SJCRH30 (cell line): Measurements from ENCODE around the gene TOR4A. TPM values are rescaled to one million over a fixed set of nuclear protein-coding genes. Genes with fewer than 3 reads are reported as not detected.

ENCODE experiments used
- DNase-seq, 2 experiments: peaks; one replicate each; pipeline ENCODE4 v3.0.0-alpha.2; 2015 to 2020
- H3K27ac ChIP-seq: fragments of 250-450 bp; sonication (Bioruptor Pico); 2 replicates; pipeline ENCODE4 v1.5.1; 2020; ENCODE audit warnings: mild to moderate bottlenecking, moderate library complexity
- H3K27me3 ChIP-seq: fragments of 250-450 bp; sonication (Bioruptor Pico); 2 replicates; pipeline ENCODE4 v1.5.1; 2020; ENCODE audit warnings: mild to moderate bottlenecking, moderate library complexity
- H3K36me3 ChIP-seq: fragments of 250-450 bp; sonication (Bioruptor Pico); 2 replicates; pipeline ENCODE4 v1.5.1; 2020; ENCODE audit warnings: mild to moderate bottlenecking, moderate library complexity
- H3K4me1 ChIP-seq: fragments of 250-450 bp; sonication (Bioruptor Pico); 2 replicates; pipeline ENCODE4 v1.5.1; 2020; ENCODE audit warnings: mild to moderate bottlenecking, moderate library complexity
- H3K4me3 ChIP-seq: fragments of 250-450 bp; sonication (Bioruptor Pico); 2 replicates; pipeline ENCODE4 v1.5.1; 2020; ENCODE audit warnings: mild to moderate bottlenecking, moderate library complexity
- H3K9me3 ChIP-seq: fragments of 250-450 bp; sonication (Bioruptor Pico); replicated peaks from 2 replicates; pipeline ENCODE4 v1.5.1; 2020; ENCODE audit warnings: mild to moderate bottlenecking, moderate library complexity
- total RNA-seq: library from RNA; depleted of rRNA; stranded (reverse); fragments of >200 nt; shearing (Covaris generic); gene quantifications from 2 replicates; pipeline ENCODE4 v1.2.3, GENCODE V29; 2014

TOR4A gene
- total RNA-seq, 1 experiment from 2014 or later, result 4.0 TPM

- peak in 1 of 2 experiments; percentile 4 for DNase-seq
- Histone ChIP-seq H3K4me1 (peaks cover 31% of the 10 kb centered on the region), H3K4me3 (no peak overlapping the region), H3K36me3 (no peaks in the 10 kb centered on the region), H3K27me3 (no peaks in the 10 kb centered on the region), H3K9me3 (no peaks in the 10 kb centered on the region), H3K27ac (no peak overlapping the region)
Measured at GRCh38 chr9:137279741-137280473, 2.4 kb downstream of the TOR4A start.

GRCh38 chr9:137280474-137281344, 3.2 kb downstream of the TOR4A start:
- peak in 1 of 2 experiments; percentile 4 for DNase-seq
- Histone ChIP-seq H3K27ac (no peak overlapping the region), H3K27me3 (no peaks in the 10 kb centered on the region)

GRCh38 chr9:137281345-137282116, 4.0 kb downstream of the TOR4A start:
- DNase-seq, result peak in 1 of 2 experiments; percentile 4
- no peaks in the 10 kb centered on the region for H3K9me3 ChIP-seq
- H3K27ac ChIP-seq, result no peak overlapping the region
- no peaks in the 10 kb centered on the region for H3K36me3 ChIP-seq
- no peak overlapping the region for H3K4me3 ChIP-seq
- peaks cover 23% of the 10 kb centered on the region for H3K4me1 ChIP-seq
- no peaks in the 10 kb centered on the region for H3K27me3 ChIP-seq

More at GRCh38 chr9:137280474-137281344, 3.2 kb downstream of the TOR4A start:
- no peak overlapping the region for H3K4me3 ChIP-seq
- no peaks in the 10 kb centered on the region for H3K9me3 ChIP-seq
- no peaks in the 10 kb centered on the region for H3K36me3 ChIP-seq
- H3K4me1 ChIP-seq, result peaks cover 31% of the 10 kb centered on the region

- DNase-seq, result peak; percentile 70 to 83
- no peaks in the 10 kb centered on the region for H3K36me3 ChIP-seq
- H3K4me1 ChIP-seq, result peaks cover 6% of the 10 kb centered on the region
- H3K4me3 ChIP-seq, result no peak overlapping the region
- no peak overlapping the region for H3K27ac ChIP-seq
- H3K9me3 ChIP-seq, result no peaks in the 10 kb centered on the region
- no peaks in the 10 kb centered on the region for H3K27me3 ChIP-seq
Measured at GRCh38 chr9:137286975-137287383, 9.5 kb downstream of the TOR4A start.

GRCh38 chr9:137293094-137293481, 15.6 kb downstream of the TOR4A start:
- Histone ChIP-seq H3K4me3 (no peak overlapping the region), H3K27me3 (peaks cover 14% of the 10 kb centered on the region), H3K9me3 (peaks cover 7% of the 10 kb centered on the region; the same call in 1 of the 2 replicates), H3K4me1 (0 out of 2 replicates have a peak, but pooled peaks cover 7% of the 10 kb centered on the region), H3K27ac (no peak overlapping the region), H3K36me3 (no peaks in the 10 kb centered on the region)
- no peak for DNase-seq

- Histone ChIP-seq H3K27ac (no peak overlapping the region), H3K4me1 (peaks cover 8% of the 10 kb centered on the region; the same call in 1 of the 2 replicates), H3K27me3 (peaks cover 19% of the 10 kb centered on the region), H3K9me3 (peaks cover 7% of the 10 kb centered on the region; the same call in 1 of the 2 replicates), H3K4me3 (no peak overlapping the region), H3K36me3 (no peaks in the 10 kb centered on the region)
- DNase-seq, result no peak
Measured at GRCh38 chr9:137293482-137294090, 16.1 kb downstream of the TOR4A start.

- H3K4me3 ChIP-seq, result no peak overlapping the region
- H3K9me3 ChIP-seq, result peaks cover 7% of the 10 kb centered on the region; the same call in 1 of the 2 replicates
- peaks cover 14% of the 10 kb centered on the region; the same call in 1 of the 2 replicates for H3K4me1 ChIP-seq
- DNase-seq, result peak; percentile 65 to 72
- H3K27ac ChIP-seq, result no peak overlapping the region
- peaks cover 25% of the 10 kb centered on the region for H3K27me3 ChIP-seq
- H3K36me3 ChIP-seq, result no peaks in the 10 kb centered on the region
Measured at GRCh38 chr9:137294091-137294680, 16.7 kb downstream of the TOR4A start.

- Histone ChIP-seq H3K36me3 (no peaks in the 10 kb centered on the region), H3K4me1 (peaks cover 16% of the 10 kb centered on the region), H3K9me3 (peaks cover 7% of the 10 kb centered on the region; the same call in 1 of the 2 replicates), H3K4me3 (no peak overlapping the region), H3K27me3 (peaks cover 29% of the 10 kb centered on the region), H3K27ac (no peak overlapping the region)
- DNase-seq, result no peak
Measured at GRCh38 chr9:137294681-137295237, 17.2 kb downstream of the TOR4A start.

- H3K27ac ChIP-seq, result no peak overlapping the region
- peaks cover 22% of the 10 kb centered on the region for H3K4me1 ChIP-seq
- no peaks in the 10 kb centered on the region for H3K36me3 ChIP-seq
- peaks cover 7% of the 10 kb centered on the region; the same call in 1 of the 2 replicates for H3K9me3 ChIP-seq
- DNase-seq, result peak in 1 of 2 experiments; percentile 39
- peaks cover 34% of the 10 kb centered on the region for H3K27me3 ChIP-seq
- H3K4me3 ChIP-seq, result no peak overlapping the region; the same call in 1 of the 2 replicates
Measured at GRCh38 chr9:137295238-137295811, 17.8 kb downstream of the TOR4A start.

GRCh38 chr9:137295849-137296669, 18.5 kb downstream of the TOR4A start:
- H3K4me1 ChIP-seq, result peaks cover 22% of the 10 kb centered on the region

GRCh38 chr9:137296670-137297664, 19.4 kb downstream of the TOR4A start:
- no peaks in the 10 kb centered on the region for H3K36me3 ChIP-seq
- H3K4me1 ChIP-seq, result peaks cover 22% of the 10 kb centered on the region
- H3K4me3 ChIP-seq, result no peak overlapping the region
- H3K27ac ChIP-seq, result no peak overlapping the region
- no peak for DNase-seq
- H3K9me3 ChIP-seq, result peaks cover 7% of the 10 kb centered on the region; the same call in 1 of the 2 replicates
- peaks cover 34% of the 10 kb centered on the region for H3K27me3 ChIP-seq

More at GRCh38 chr9:137295849-137296669, 18.5 kb downstream of the TOR4A start:
- Histone ChIP-seq H3K9me3 (peaks cover 7% of the 10 kb centered on the region; the same call in 1 of the 2 replicates), H3K27ac (no peak overlapping the region), H3K4me3 (no peak overlapping the region), H3K36me3 (no peaks in the 10 kb centered on the region), H3K27me3 (peaks cover 34% of the 10 kb centered on the region)
- peak in 1 of 2 experiments; percentile 27 for DNase-seq
